ENCODE data around the gene JPH2.
"Not testable (repeated sequence)": the region's sequence is repeated elsewhere in the genome, so short reads cannot be mapped to it uniquely, and the experiment has no call there.

The JPH2 gene

DNA sequence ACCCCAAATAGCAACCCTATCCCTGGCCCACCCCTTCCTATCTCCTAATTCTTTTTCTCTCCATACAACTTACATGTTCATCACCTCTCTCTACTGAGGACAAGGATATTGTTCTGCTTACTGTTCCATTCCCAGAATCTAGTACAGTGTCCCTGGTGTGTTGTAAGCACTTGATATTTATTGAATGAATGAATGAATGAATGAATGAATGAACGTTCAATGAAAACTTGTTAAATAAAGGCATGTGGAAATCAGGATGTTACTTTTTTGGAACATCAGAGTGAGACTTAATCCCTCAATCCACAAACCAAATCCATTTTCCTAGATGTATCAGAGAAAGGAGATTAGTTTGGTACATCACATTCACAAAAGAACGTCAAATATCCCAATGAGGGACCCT, 6.8 kb upstream of the JPH2 start:
- Histone ChIP-seq H3K27ac (ENCODE audit: low read depth, low read length) (no peak overlapping the region), H3K4me2 (ENCODE audit: low read depth, low read length, poor library complexity, severe bottlenecking) (no peak overlapping the region), H3K27me3 (ENCODE audit: low read length) (no peaks in the 10 kb centered on the region), H3K36me3 (ENCODE audit: low read length) (peaks cover 4% of the 10 kb centered on the region; the same call in 1 of the 2 replicates), H3K9ac (ENCODE audit: low read length) (no peak overlapping the region), H3K9me3 (ENCODE audit: insufficient read depth, low read length) (no peaks in the 10 kb centered on the region), H3K9me2 (replicated peaks; ENCODE audit: insufficient read depth, low read length) (no peaks in the 10 kb centered on the region), H4K20me1 (ENCODE audit: low read depth, low read length) (0 out of 2 replicates have a peak, but pooled peaks cover 3% of the 10 kb centered on the region), H2AFZ (ENCODE audit: low read depth, low read length, severe bottlenecking) (no peak overlapping the region), H3K79me2 (ENCODE audit: insufficient read depth, low read length) (no peaks in the 10 kb centered on the region), H3F3A (ENCODE audit: insufficient read depth) (0 out of 2 replicates have a peak, but pooled peaks cover 4% of the 10 kb centered on the region), H3K4me3 (ENCODE audit: insufficient read depth, low read length, poor library complexity, severe bottlenecking) (no peak overlapping the region)
- TF ChIP-seq, protein P1, sequence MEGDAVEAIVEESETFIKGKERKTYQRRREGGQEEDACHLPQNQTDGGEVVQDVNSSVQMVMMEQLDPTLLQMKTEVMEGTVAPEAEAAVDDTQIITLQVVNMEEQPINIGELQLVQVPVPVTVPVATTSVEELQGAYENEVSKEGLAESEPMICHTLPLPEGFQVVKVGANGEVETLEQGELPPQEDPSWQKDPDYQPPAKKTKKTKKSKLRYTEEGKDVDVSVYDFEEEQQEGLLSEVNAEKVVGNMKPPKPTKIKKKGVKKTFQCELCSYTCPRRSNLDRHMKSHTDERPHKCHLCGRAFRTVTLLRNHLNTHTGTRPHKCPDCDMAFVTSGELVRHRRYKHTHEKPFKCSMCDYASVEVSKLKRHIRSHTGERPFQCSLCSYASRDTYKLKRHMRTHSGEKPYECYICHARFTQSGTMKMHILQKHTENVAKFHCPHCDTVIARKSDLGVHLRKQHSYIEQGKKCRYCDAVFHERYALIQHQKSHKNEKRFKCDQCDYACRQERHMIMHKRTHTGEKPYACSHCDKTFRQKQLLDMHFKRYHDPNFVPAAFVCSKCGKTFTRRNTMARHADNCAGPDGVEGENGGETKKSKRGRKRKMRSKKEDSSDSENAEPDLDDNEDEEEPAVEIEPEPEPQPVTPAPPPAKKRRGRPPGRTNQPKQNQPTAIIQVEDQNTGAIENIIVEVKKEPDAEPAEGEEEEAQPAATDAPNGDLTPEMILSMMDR (IDR thresholded peaks at IDR 0.05; ENCODE audit: insufficient read depth, low read length, poor library complexity, severe bottlenecking): no peak
- no peak for TF ChIP-seq EZH2phosphoT487 (conservative IDR thresholded peaks at IDR 0.05; ENCODE audit: low read length)

DNA sequence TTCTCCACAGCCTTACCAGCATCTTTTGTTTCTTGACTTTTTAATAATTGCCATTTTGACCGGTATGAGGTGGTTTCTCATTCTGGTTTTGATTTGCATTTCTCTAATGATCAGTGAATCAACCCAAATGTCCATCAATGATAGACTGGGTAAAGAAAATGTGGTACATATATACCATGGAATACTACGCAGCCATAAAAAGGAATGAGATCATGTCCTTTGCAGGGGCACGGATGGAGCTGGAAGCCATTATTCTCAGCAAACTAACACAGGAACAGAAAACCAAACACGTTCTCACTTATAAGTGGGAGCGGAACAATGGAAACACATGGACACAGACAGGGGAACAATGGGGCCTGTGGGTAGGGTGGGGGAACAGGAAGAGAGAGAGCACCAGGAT, 4.7 kb upstream of the JPH2 start:
- not testable (repeated sequence) for H3F3A ChIP-seq (ENCODE audit: insufficient read depth); H4K20me1 ChIP-seq (ENCODE audit: low read depth, low read length); H3K9ac ChIP-seq (ENCODE audit: low read length); H3K9me2 ChIP-seq (replicated peaks; ENCODE audit: insufficient read depth, low read length); H3K36me3 ChIP-seq (ENCODE audit: low read length); H3K79me2 ChIP-seq (ENCODE audit: insufficient read depth, low read length); H3K27ac ChIP-seq (ENCODE audit: low read depth, low read length); H3K27me3 ChIP-seq (ENCODE audit: low read length); H3K4me2 ChIP-seq (ENCODE audit: low read depth, low read length, poor library complexity, severe bottlenecking); H3K9me3 ChIP-seq (ENCODE audit: insufficient read depth, low read length); H2AFZ ChIP-seq (ENCODE audit: low read depth, low read length, severe bottlenecking); H3K4me3 ChIP-seq (ENCODE audit: insufficient read depth, low read length, poor library complexity, severe bottlenecking)

DNA sequence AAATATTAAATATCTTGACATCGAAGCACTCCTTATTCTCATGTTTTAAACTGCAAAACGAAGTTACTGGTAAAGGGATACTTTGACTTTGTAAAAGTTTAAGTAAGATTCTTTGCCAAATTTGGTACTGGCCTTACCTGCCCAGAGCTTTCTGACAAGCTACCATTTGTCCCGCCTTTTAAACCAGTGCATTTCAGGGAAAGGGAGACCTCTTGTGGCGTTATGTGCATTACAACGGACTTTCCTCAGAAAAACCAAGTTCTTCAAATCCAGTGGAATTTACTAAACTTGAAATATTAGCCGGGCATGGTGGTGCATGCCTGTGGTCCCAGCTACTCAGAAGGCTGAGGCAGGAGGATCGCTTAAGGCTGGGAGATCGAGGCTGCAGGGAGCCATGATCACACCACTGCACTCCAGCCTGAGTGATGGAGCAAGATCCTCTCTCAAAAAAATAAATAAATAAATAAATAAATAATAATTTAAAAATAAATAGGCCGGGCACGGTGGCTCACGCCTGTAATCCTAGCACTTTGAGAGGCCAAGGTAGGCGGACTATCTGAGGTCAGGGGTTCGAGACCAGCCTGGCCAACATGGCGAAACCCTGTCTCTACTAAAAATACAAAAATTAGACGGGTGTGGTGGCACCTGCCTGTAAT, 3.3 kb upstream of the JPH2 start:
- not testable (repeated sequence) for H3K4me2 ChIP-seq (ENCODE audit: low read depth, low read length, poor library complexity, severe bottlenecking); H3K4me3 ChIP-seq (ENCODE audit: insufficient read depth, low read length, poor library complexity, severe bottlenecking); H3K27me3 ChIP-seq (ENCODE audit: low read length); H3K27ac ChIP-seq (ENCODE audit: low read depth, low read length); H3F3A ChIP-seq (ENCODE audit: insufficient read depth); H3K9me3 ChIP-seq (ENCODE audit: insufficient read depth, low read length); H4K20me1 ChIP-seq (ENCODE audit: low read depth, low read length); H3K36me3 ChIP-seq (ENCODE audit: low read length); H3K79me2 ChIP-seq (ENCODE audit: insufficient read depth, low read length); H3K9ac ChIP-seq (ENCODE audit: low read length); H2AFZ ChIP-seq (ENCODE audit: low read depth, low read length, severe bottlenecking); H3K9me2 ChIP-seq (replicated peaks; ENCODE audit: insufficient read depth, low read length)
- TF ChIP-seq, protein P1 (IDR thresholded peaks at IDR 0.05; ENCODE audit: insufficient read depth, low read length, poor library complexity, severe bottlenecking): peak; percentile 52

DNA sequence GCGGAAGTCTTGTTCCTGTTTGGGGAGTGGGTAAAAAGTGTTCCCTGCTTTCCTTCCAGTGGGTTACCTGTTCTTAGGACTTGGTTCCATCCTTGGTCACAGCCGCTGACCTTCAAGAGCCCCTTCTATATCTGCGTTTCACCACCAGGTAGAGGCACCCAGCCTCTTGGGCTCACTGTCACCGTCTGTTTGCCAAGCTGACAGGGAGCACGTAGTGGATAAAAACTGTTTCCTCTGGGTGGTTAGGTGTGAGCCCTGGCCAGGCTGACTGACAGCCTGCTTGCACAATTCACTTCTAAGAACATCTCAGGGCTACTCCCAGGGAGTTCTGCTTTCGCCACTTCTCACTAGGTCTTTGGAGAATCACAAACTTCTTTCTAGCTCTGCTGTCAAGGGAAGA, 1.8 kb upstream of the JPH2 start:
- TF ChIP-seq, protein P1 (IDR thresholded peaks at IDR 0.05; ENCODE audit: insufficient read depth, low read length, poor library complexity, severe bottlenecking): no peak
- TF ChIP-seq EZH2phosphoT487 (conservative IDR thresholded peaks at IDR 0.05; ENCODE audit: low read length): no peak
- Histone ChIP-seq H3K79me2 (ENCODE audit: insufficient read depth, low read length) (no peaks in the 10 kb centered on the region), H3K27me3 (ENCODE audit: low read length) (no peaks in the 10 kb centered on the region), H3K4me2 (ENCODE audit: low read depth, low read length, poor library complexity, severe bottlenecking) (no peak overlapping the region), H4K20me1 (ENCODE audit: low read depth, low read length) (no peaks in the 10 kb centered on the region), H3K9ac (ENCODE audit: low read length) (no peak overlapping the region), H3K9me2 (replicated peaks; ENCODE audit: insufficient read depth, low read length) (no peaks in the 10 kb centered on the region), H3K9me3 (ENCODE audit: insufficient read depth, low read length) (no peaks in the 10 kb centered on the region), H3K4me3 (ENCODE audit: insufficient read depth, low read length, poor library complexity, severe bottlenecking) (no peak overlapping the region), H3F3A (ENCODE audit: insufficient read depth) (no peaks in the 10 kb centered on the region), H2AFZ (ENCODE audit: low read depth, low read length, severe bottlenecking) (no peak overlapping the region), H3K36me3 (ENCODE audit: low read length) (no peaks in the 10 kb centered on the region), H3K27ac (ENCODE audit: low read depth, low read length) (no peak overlapping the region)

All from SU-DHL-6 (cell line).